GM21447 (cell line): ENCODE data around the gene DYNC2I2.
"Not testable (repeated sequence)": the region's sequence is repeated elsewhere in the genome, so short reads cannot be mapped to it uniquely, and the experiment has no call there.

Experiments used
- ATAC-seq: cut with Tn5 transposase; IDR thresholded peaks from one replicate; pipeline ENCODE4 v1.9.1; 2021; ENCODE audit not compliant: unreplicated experiment

DYNC2I2 gene

GRCh38 chr9:128656416-128657343 is at the start of gene DYNC2I2:
TSS of gene DYNC2I2 (minus strand) at chr9:128656847. CDS start at chr9:128656726, 121 bp downstream.
- ATAC-seq: peak; percentile 66

GRCh38 chr9:128706045-128706444 is 49.4 kb upstream of the DYNC2I2 start:
- no peak for ATAC-seq

DNA sequence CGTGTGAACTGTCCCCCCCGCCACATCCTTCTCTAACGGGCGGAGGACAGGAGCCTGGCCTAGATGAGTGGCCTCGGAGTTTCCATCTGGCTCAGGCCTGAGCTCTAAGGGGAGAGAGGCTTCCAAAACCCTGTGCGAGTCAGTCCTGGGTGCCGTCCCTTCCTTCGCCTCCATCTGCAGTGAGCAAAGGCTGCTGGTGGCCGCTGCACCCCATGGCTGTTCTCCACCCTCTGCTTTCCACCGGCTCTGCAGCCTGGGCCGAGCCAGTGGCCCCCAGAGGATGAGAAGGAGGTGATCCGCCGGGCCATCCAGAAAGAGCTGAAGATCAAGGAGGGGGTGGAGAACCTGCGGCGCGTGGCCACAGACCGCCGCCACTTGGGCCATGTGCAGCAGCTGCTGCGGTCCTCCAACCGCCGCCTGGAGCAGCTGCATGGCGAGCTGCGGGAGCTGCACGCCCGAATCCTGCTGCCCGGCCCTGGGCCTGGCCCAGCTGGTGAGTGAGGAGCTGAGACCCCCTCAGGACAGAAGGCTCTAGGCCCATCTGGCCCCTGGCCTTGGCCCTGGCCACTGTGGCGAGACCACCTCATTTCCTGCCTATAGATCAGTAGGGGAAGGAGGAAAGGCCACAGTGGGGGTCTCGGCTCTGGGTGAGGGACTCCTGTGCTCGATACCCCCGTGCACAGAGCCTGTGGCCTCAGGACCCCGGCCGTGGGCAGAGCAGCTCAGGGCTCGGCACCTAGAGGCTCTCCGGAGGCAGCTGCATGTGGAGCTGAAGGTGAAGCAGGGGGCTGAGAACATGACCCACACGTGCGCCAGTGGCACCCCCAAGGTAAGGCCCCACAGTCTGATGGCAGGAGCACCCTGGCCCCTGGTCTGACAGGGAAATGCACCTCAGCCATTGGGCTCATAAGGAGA is 48.7 kb upstream of the DYNC2I2 start:
- ATAC-seq: no peak

GRCh38 chr9:128704356-128704670 is 47.7 kb upstream of the DYNC2I2 start:
- no peak for ATAC-seq

- ATAC-seq: no peak
Observed at GRCh38 chr9:128703616-128704355, 47.1 kb upstream of the DYNC2I2 start.

DNA sequence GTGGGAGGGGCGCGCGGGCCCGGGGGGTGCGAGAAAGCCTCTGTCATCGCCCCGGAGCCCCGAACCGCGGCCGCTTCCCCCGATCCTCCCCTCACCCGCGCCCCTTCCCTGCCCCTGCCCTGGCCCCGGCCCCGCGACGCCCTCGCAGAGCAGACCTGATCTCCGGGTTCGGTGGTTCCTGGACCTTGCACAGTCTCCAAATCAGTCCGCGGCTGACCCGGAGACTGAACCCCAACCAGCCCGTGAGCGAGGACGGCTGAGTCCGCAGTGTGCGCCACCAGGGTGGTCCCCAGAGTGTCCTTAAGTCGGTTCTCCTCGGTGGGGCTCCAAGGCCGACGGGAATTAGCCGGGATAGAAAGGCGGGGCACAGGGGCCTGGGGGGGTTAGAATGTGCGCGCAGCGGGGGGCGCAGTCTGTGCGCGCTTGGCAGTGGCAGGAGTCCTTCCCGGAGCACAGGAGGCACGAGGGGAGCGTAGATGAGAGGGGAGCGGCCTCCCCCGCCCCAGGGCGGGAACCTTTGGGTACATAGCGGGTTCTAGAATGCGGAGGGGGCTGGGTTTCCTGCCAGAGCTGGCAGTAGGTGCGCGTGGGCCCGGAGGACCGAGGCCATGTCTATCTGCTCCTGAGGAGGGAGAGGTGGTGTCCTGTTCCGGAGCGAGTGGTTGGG is 46.4 kb upstream of the DYNC2I2 start:
- no peak for ATAC-seq

DNA sequence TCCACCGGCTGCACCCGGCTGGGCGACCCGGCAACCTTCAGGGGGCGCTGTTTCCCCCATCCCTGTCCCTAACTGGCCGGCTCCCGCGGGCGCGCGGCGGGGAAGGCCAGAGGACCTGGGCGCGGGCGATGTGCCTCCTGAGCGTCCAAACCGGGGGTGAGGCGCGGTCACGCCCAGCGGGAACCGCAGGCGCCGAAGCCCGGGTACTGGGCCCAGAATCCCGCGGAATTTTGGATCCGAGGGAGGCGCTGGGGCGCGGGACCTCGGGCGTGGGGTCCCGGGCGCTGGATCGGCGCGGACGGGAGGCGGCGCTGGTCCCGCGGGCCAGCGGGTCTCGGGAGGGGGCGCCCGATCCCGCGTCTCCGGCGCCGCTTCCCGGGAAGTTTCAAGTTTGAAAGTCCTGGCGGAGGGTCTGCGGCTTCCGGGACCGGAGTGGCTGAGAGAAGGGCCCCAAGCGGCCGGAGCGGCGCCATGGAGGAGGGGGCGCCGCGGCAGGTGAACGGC is 45.9 kb upstream of the DYNC2I2 start, which contains the start of gene PKN3:
Gene PKN3, plus strand, starts transcription at position 59 of the 504 bp plus-strand sequence. Its CDS starts 413 bp downstream, at position 472.
- peak; percentile 72 for ATAC-seq

GRCh38 chr9:128701227-128701854 is 44.7 kb upstream of the DYNC2I2 start:
- no peak for ATAC-seq

DNA sequence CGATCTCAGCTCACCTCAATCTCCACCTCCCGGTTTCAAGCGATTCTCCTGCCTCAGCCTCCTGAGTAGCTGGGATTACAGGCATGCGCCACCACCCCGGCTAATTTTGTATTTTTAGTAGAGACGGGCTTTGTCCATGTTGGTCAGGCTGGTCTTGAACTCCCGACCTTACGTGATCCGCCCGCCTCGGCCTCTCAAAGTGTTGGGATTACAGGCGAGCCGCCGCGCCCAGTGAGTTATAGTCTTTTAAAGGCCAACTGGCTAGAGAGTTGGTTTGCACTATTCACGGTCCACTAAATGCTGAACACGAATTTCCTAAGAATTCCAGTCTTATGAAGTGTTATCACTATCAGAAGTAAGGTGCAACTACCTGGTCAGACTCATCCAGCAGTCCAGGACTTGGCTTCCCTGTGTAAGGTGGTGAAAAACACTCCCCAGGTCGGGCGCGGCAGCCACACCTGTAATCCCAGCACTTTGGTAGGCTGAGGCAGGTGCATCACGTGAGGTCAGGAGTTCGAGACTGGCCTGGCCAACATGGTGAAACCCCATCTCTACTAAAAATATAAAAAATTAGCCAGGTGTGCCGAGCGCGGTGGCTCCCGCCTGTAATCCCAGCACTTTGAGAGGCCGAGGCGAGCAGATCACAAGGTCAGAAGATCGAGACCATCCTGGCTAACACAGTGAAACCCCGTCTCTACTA is 42.6 kb upstream of the DYNC2I2 start:
- not testable (repeated sequence) for ATAC-seq

DNA sequence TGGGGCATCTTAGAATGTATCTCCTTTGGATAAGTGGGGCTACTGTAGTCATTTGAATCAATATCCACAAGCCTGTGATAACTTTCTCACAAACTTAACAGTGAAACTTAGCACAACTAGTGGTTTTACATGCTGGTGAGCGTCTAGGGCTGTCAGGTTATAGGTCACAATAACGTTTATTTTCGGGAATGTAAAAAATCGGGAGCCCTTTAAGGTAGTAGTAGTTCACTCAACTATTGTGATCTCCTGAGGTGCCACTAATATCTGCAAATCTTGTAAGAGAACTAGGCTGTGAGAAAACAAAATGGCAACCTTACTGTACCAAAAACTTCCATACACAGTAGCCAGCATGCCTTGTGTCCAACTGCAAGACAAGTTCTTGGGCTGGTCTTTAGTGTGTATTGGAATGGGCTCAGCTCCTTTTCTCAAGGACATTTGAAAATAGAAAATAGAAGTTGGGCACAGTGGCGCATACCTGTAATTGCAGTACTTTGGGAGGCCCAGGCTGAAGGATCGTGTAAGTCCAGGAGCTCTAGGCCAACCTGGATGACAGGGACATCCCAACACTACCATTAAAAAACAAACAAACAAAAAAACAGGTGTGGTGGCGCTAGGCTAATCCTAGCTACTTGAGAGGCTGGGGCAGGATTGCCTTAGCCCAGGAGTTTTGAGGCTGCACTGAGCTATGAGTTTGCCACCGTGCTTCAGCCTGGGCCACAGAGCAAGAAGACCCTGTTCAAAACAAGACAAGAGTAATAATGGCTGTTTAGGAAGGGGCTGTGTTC is 40.5 kb upstream of the DYNC2I2 start:
- no peak for ATAC-seq

GRCh38 chr9:128694344-128694743 is 37.7 kb upstream of the DYNC2I2 start:
- ATAC-seq: no peak

DNA sequence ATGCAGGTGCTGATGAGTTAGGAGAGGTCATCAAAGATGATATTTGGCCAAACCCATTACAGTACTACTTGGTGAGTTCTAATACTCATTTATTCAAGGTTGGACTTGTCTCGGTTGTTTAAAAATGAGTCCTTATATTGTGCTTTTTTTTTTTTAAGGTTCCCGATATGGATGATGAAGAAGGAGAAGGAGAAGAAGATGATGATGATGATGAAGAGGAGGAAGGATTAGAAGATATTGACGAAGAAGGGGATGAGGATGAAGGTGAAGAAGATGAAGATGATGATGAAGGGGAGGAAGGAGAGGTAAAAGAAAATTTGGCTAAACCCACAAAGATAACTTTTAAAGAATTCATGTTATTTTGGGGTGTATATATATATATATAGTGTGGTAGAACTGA is 37.1 kb upstream of the DYNC2I2 start:
- ATAC-seq: not testable (repeated sequence)

GRCh38 chr9:128690684-128691034 is 34.0 kb upstream of the DYNC2I2 start:
- ATAC-seq: no peak

DNA sequence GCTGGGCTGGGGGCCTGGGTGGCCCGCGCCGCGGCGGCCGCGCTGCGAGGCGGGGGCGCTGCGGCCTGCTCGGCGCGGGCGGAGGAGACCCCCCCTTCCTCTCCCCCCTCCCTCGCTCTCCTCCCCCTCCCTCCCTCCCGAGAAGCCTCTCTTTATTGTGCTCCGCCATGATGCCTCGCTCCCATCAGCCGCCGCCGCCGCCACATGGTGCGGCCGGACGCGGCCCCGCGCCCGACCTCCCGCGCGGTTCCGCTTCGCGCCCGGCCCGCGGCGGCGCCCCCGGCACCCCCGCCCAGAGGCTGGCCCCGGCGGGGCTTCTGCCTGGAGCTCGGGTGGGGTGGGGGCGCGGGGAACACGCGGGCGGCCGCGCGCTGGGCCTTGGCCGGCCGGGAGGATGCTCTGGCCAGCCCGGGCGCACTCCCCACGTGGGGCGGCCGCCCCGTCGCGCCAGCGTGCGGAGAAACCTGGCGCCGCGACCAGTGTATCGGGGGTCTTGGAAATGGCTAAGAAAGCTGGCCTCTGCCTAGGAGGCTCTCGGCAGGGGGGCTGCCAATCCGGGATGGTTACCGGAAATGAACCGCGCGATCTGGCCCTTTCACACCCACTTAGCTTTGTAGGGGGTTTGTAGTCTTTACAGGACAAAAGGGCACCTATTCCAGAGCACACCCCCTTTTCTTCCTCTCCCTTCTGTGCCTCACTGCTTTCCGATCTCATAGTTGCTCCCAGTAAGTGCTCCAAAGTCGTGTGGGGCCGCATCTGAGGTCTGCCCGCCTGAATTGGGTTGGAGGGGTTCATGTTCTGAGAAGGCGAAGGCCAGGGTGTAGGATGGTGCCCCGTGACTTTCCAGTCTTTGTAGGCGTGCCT is 33.4 kb upstream of the DYNC2I2 start:
- no peak for ATAC-seq

- ATAC-seq: no peak
Observed at GRCh38 chr9:128689293-128689774, 32.7 kb upstream of the DYNC2I2 start.

DNA sequence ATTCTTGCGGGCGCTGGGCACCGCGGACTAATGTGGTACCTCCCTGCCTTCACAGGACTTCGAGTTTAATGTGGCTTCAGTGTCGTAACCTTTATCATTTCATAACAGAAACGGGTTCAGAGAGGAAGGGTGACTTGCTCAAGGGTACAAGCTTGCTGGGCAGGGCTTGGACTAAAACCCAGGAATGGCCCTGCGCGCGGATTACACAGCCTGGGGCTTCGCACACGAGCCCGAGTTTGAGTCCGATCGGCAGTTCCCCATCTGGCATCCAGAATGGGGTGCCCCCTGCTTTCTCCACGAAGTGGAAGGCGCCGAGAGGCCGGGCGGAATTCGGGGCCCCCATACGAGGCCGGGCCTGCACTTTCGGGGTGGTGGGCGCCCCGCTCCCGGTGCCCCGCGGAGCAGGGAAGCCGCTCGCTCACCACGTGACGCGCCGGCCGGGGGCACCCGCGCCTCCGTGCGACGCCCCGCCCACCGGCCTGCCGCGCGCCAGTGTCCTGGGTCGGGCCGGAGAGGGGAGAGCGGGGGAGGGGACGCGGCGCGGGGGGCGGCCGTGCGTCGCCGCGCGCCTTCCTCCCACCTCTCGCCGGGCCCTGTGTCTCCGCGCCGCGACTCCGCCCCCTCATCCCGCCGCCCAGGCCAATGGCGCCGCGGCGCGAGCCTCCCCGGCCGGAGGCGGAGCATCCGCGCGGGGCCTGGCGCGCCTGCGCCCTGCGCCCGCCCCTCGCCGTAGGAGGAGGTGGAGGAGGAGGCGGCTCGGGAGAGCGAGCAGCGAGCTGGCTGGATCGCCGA is 32.0 kb upstream of the DYNC2I2 start, which contains the start of gene SET:
Gene SET, plus strand, starts transcription at position 722 of the 792 bp plus-strand sequence. CDS start 361 bp downstream, outside the sequence.
- peak; percentile 53 for ATAC-seq
